WTC11 (cell line): ENCODE data around the gene ASPHD2. TPM values are rescaled to one million over a fixed set of nuclear protein-coding genes. Genes with fewer than 3 reads are reported as not detected.

ENCODE experiments used
- ATAC-seq: fragments of 200-7000 bp; cut with Tn5 transposase; 2 replicates; pipeline ENCODE4 v1.10.0; 2021; ENCODE audit warnings: mild to moderate bottlenecking, moderate library complexity
- CTCF ChIA-PET: fragments of 300-600 bp; sonication (Branson Sonifier 250); formaldehyde crosslinking; loops from one replicate; lab custom pipeline; 2021; ENCODE audit warnings: antibody characterized with exemption; lab: Charles Lee
- POLR2A ChIA-PET: fragments of 350-600 bp; sonication (Branson Sonifier 250); formaldehyde crosslinking; loops from one replicate; lab custom pipeline; 2021; ENCODE audit warnings: antibody characterized with exemption; lab: Charles Lee
- DNase-seq: peaks from one replicate; pipeline ENCODE4 v3.0.0; 2021; ENCODE audit warnings: low spot score
- H3K27ac Mint-ChIP-seq: 2 replicates; pipeline ENCODE4 v1.8.0; 2021; ENCODE audit warnings: mixed read lengths
- H3K27me3 Mint-ChIP-seq: 2 replicates; pipeline ENCODE4 v1.8.0; 2021; ENCODE audit warnings: low read depth, mild to moderate bottlenecking, moderate library complexity, mixed read lengths
- H3K36me3 Mint-ChIP-seq: 2 replicates; pipeline ENCODE4 v1.8.0; 2021; ENCODE audit warnings: mixed read lengths
- H3K4me1 Mint-ChIP-seq: 2 replicates; pipeline ENCODE4 v1.8.0; 2022; ENCODE audit warnings: mixed read lengths
- H3K4me3 Mint-ChIP-seq: 2 replicates; pipeline ENCODE4 v1.8.0; 2021; ENCODE audit warnings: mild to moderate bottlenecking, moderate library complexity, mixed read lengths
- H3K9me3 Mint-ChIP-seq: 2 replicates; pipeline ENCODE4 v1.8.0; 2021; ENCODE audit warnings: mixed read lengths
- NR2C2 ChIP-seq: sonication (generic); formaldehyde crosslinking; IDR thresholded peaks from 2 replicates; pipeline ENCODE4 v1.8.0; 2022; ENCODE audit warnings: mild to moderate bottlenecking, missing genetic modification reagents
- NR3C1 ChIP-seq: sonication (generic); formaldehyde crosslinking; conservative IDR thresholded peaks from 2 replicates; pipeline ENCODE4 v1.8.1; 2023; ENCODE audit warnings: low read depth, mild to moderate bottlenecking, missing genetic modification reagents
- RELA ChIP-seq: sonication (generic); formaldehyde crosslinking; IDR thresholded peaks from 2 replicates; pipeline ENCODE4 v1.8.1; 2022; ENCODE audit warnings: missing genetic modification reagents, mild to moderate bottlenecking, borderline replicate concordance
- SOX15 ChIP-seq: fragments of 250-450 bp; sonication (Bioruptor Pico); IDR thresholded peaks from 2 replicates; pipeline ENCODE4 v1.9.0; 2021; ENCODE audit warnings: mild to moderate bottlenecking
- TEAD4 ChIP-seq: sonication (generic); formaldehyde crosslinking; IDR thresholded peaks from 2 replicates; pipeline ENCODE4 v1.8.0; 2022; ENCODE audit warnings: mild to moderate bottlenecking, missing genetic modification reagents
- ZNF121 ChIP-seq: sonication (generic); formaldehyde crosslinking; IDR thresholded peaks from 2 replicates; pipeline ENCODE4 v1.8.0; 2023; ENCODE audit warnings: missing genetic modification reagents
- ZNF138 ChIP-seq: sonication (generic); formaldehyde crosslinking; conservative IDR thresholded peaks from 2 replicates; pipeline ENCODE4 v1.8.1; 2022; ENCODE audit warnings: mild to moderate bottlenecking, moderate library complexity, missing genetic modification reagents
- ZNF219 ChIP-seq: sonication (generic); formaldehyde crosslinking; IDR thresholded peaks from 2 replicates; pipeline ENCODE4 v1.8.0; 2023; ENCODE audit warnings: missing genetic modification reagents, mild to moderate bottlenecking, borderline replicate concordance
- ZNF232 ChIP-seq: sonication (generic); formaldehyde crosslinking; IDR thresholded peaks from 2 replicates; pipeline ENCODE4 v1.8.0; 2022; ENCODE audit warnings: mild to moderate bottlenecking, missing genetic modification reagents
- total RNA-seq: library from RNA; stranded (reverse); gene quantifications from 3 replicates; pipeline ENCODE4 v1.2.3, GENCODE V29; 2021
- TF ChIP-seq, protein P1 (sequence below): sonication (generic); formaldehyde crosslinking; IDR thresholded peaks from 2 replicates; pipeline ENCODE4 v1.8.1; 2022; ENCODE audit warnings: low read depth, mild to moderate bottlenecking, moderate library complexity, missing genetic modification reagents, borderline replicate concordance
- TF ChIP-seq, protein P2 (sequence below): sonication (generic); formaldehyde crosslinking; IDR thresholded peaks from 2 replicates; pipeline ENCODE4 v1.8.0; 2023; ENCODE audit warnings: missing genetic modification reagents
- TF ChIP-seq, protein P3 (sequence below): sonication (generic); formaldehyde crosslinking; IDR thresholded peaks from 2 replicates; pipeline ENCODE4 v1.8.1; 2022; ENCODE audit warnings: low read depth, missing genetic modification reagents, borderline replicate concordance
- TF ChIP-seq, protein P4 (sequence below): sonication (generic); formaldehyde crosslinking; IDR thresholded peaks from 2 replicates; pipeline ENCODE4 v1.8.1; 2023; ENCODE audit warnings: mild to moderate bottlenecking, missing genetic modification reagents
- TF ChIP-seq, protein P5 (sequence below): sonication (generic); formaldehyde crosslinking; IDR thresholded peaks from 2 replicates; pipeline ENCODE4 v1.8.0; 2022; ENCODE audit warnings: mild to moderate bottlenecking, missing genetic modification reagents
- TF ChIP-seq, protein P6 (sequence below): sonication (generic); formaldehyde crosslinking; IDR thresholded peaks from 2 replicates; pipeline ENCODE4 v1.8.1; 2023; ENCODE audit warnings: mild to moderate bottlenecking, moderate library complexity, missing genetic modification reagents
- TF ChIP-seq, protein P7 (sequence below): sonication (generic); formaldehyde crosslinking; IDR thresholded peaks from 2 replicates; pipeline ENCODE4 v1.8.1; 2023; ENCODE audit warnings: mild to moderate bottlenecking, missing genetic modification reagents

Gene ASPHD2
- total RNA-seq, 1 experiment from 2014 or later, result 7.1 TPM

DNA sequence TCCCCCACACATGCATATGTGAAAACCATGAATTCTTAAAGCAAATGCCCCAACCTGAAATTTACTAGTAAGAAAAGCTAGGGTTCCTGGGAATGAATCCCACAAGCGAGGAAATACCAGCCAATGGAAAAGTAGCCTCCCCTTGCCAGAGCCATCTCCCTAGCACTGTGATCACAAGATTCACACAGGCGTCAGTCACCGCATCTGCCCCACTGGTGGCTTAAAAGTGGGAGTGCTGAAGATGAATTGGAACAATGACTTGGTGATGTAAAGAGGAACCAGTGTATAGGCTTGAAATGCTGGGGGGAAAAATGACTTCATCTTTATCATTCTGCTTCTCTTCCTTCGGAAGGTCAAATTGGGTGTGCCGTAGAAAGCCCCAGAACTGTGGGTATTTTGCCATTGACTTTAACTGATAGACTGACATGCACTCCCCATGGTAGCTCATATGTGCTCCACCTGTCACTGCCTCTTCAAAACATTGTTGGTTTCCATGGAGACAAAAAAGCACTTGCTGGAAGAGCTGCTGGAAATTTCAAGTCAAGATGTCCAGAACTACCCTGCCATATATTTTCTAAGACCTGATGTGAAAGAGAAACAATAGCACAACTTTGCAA, 19.2 kb upstream of the ASPHD2 start (continued):
- TF ChIP-seq, protein P1, sequence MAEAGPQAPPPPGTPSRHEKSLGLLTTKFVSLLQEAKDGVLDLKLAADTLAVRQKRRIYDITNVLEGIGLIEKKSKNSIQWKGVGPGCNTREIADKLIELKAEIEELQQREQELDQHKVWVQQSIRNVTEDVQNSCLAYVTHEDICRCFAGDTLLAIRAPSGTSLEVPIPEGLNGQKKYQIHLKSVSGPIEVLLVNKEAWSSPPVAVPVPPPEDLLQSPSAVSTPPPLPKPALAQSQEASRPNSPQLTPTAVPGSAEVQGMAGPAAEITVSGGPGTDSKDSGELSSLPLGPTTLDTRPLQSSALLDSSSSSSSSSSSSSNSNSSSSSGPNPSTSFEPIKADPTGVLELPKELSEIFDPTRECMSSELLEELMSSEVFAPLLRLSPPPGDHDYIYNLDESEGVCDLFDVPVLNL (CRISPR knock-in tag), result no peak
- no peak for TF ChIP-seq RELA (CRISPR knock-in tag)
- TF ChIP-seq, protein P2, sequence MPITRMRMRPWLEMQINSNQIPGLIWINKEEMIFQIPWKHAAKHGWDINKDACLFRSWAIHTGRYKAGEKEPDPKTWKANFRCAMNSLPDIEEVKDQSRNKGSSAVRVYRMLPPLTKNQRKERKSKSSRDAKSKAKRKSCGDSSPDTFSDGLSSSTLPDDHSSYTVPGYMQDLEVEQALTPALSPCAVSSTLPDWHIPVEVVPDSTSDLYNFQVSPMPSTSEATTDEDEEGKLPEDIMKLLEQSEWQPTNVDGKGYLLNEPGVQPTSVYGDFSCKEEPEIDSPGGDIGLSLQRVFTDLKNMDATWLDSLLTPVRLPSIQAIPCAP (CRISPR knock-in tag), result no peak
- TF ChIP-seq, protein P3, sequence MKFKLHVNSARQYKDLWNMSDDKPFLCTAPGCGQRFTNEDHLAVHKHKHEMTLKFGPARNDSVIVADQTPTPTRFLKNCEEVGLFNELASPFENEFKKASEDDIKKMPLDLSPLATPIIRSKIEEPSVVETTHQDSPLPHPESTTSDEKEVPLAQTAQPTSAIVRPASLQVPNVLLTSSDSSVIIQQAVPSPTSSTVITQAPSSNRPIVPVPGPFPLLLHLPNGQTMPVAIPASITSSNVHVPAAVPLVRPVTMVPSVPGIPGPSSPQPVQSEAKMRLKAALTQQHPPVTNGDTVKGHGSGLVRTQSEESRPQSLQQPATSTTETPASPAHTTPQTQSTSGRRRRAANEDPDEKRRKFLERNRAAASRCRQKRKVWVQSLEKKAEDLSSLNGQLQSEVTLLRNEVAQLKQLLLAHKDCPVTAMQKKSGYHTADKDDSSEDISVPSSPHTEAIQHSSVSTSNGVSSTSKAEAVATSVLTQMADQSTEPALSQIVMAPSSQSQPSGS, result no peak

DNA sequence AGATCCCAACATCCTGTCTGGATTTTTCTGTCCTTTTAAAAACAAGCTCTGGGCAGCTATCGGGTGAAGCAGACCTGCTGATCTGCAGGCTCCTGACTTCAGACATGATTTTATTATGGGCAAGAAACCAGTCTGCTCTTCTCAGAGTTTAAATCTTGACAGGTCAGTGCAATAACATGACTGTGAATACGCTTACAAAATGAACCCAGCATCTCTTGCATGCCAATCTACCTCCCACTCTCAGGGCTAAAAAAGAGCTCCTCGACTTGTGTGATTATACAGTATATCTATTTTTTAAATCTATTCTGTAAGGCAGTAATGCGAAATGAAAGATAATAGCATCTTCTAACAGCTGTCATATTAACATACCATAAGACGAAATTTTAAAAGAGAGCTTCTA, 18.7 kb upstream of the ASPHD2 start:
- TF ChIP-seq, protein P4, sequence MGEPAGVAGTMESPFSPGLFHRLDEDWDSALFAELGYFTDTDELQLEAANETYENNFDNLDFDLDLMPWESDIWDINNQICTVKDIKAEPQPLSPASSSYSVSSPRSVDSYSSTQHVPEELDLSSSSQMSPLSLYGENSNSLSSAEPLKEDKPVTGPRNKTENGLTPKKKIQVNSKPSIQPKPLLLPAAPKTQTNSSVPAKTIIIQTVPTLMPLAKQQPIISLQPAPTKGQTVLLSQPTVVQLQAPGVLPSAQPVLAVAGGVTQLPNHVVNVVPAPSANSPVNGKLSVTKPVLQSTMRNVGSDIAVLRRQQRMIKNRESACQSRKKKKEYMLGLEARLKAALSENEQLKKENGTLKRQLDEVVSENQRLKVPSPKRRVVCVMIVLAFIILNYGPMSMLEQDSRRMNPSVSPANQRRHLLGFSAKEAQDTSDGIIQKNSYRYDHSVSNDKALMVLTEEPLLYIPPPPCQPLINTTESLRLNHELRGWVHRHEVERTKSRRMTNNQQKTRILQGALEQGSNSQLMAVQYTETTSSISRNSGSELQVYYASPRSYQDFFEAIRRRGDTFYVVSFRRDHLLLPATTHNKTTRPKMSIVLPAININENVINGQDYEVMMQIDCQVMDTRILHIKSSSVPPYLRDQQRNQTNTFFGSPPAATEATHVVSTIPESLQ, result no peak
- TF ChIP-seq, protein P5, sequence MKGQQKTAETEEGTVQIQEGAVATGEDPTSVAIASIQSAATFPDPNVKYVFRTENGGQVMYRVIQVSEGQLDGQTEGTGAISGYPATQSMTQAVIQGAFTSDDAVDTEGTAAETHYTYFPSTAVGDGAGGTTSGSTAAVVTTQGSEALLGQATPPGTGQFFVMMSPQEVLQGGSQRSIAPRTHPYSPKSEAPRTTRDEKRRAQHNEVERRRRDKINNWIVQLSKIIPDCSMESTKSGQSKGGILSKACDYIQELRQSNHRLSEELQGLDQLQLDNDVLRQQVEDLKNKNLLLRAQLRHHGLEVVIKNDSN (CRISPR knock-in tag), result no peak
- TF ChIP-seq ZNF121 (CRISPR knock-in tag) (no peak), ZNF232 (CRISPR knock-in tag) (no peak)
- ChIA-PET POLR2A (no interaction called here), CTCF (interaction anchor here (1.5 kb wide), 1 partner anchor 46 kb away, joined by 8 read pairs; no protein-coding TSS in a partner anchor)
- H3K9me3 Mint-ChIP-seq, result peaks cover 4% of the 10 kb centered on the region; the same call in 1 of the 2 replicates
- ATAC-seq (no peak), DNase-seq (no peak)
- H3K36me3 Mint-ChIP-seq, result no peaks in the 10 kb centered on the region
- H3K4me3 Mint-ChIP-seq, result no peak overlapping the region
- peaks cover under 1% of the 10 kb centered on the region; the same call in 1 of the 2 replicates for H3K4me1 Mint-ChIP-seq
- peaks cover 8% of the 10 kb centered on the region; the same call in 1 of the 2 replicates for H3K27me3 Mint-ChIP-seq
- H3K27ac Mint-ChIP-seq, result no peak overlapping the region

DNA sequence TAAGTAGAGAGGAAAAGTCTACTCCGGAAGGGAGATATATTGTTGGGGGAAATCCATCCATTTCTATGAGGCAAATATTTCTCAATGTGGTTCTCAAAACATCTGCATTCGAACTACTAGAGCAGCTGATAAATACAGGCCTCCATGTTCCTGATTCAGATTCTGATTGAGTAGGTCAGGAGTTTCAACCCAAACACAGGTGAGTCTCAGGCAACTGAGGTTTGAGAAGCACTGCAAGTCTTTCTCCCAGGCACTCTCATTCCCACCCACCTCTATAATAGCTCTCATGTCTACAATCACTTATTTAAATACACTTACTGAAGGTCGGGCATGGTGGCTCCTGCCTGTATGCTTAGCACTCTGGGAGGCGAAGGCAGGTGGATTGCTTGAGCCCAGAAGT, 14.7 kb upstream of the ASPHD2 start:
- no peak overlapping the region for H3K27ac Mint-ChIP-seq
- no peak for TF ChIP-seq SOX15 (CRISPR knock-in tag)
- TF ChIP-seq NR2C2 (CRISPR knock-in tag), result no peak
- TF ChIP-seq NR3C1 (CRISPR knock-in tag), result no peak
- TF ChIP-seq ZNF138 (CRISPR knock-in tag), result no peak
- no peak for TF ChIP-seq TEAD4
- TF ChIP-seq ZNF121 (CRISPR knock-in tag), result no peak
- TF ChIP-seq, protein P6, sequence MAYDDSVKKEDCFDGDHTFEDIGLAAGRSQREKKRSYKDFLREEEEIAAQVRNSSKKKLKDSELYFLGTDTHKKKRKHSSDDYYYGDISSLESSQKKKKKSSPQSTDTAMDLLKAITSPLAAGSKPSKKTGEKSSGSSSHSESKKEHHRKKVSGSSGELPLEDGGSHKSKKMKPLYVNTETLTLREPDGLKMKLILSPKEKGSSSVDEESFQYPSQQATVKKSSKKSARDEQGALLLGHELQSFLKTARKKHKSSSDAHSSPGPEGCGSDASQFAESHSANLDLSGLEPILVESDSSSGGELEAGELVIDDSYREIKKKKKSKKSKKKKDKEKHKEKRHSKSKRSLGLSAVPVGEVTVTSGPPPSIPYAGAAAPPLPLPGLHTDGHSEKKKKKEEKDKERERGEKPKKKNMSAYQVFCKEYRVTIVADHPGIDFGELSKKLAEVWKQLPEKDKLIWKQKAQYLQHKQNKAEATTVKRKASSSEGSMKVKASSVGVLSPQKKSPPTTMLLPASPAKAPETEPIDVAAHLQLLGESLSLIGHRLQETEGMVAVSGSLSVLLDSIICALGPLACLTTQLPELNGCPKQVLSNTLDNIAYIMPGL, result no peak
- TF ChIP-seq, protein P7, sequence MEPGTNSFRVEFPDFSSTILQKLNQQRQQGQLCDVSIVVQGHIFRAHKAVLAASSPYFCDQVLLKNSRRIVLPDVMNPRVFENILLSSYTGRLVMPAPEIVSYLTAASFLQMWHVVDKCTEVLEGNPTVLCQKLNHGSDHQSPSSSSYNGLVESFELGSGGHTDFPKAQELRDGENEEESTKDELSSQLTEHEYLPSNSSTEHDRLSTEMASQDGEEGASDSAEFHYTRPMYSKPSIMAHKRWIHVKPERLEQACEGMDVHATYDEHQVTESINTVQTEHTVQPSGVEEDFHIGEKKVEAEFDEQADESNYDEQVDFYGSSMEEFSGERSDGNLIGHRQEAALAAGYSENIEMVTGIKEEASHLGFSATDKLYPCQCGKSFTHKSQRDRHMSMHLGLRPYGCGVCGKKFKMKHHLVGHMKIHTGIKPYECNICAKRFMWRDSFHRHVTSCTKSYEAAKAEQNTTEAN (CRISPR knock-in tag), result no peak
- no peak for TF ChIP-seq ZNF219
- ATAC-seq (no peak), DNase-seq (no peak)
- no peak overlapping the region for H3K4me3 Mint-ChIP-seq
- H3K4me1 Mint-ChIP-seq, result peaks cover 14% of the 10 kb centered on the region
- ChIA-PET CTCF (interaction anchor here (1.0 kb wide), 1 partner anchor 47 kb away, joined by 3 read pairs; no protein-coding TSS in a partner anchor), POLR2A (no interaction called here)
- no peaks in the 10 kb centered on the region for H3K9me3 Mint-ChIP-seq
- peaks cover 7% of the 10 kb centered on the region; the same call in 1 of the 2 replicates for H3K27me3 Mint-ChIP-seq
- no peaks in the 10 kb centered on the region for H3K36me3 Mint-ChIP-seq
